ENCODE results near the gene PEDS1. TPM values are rescaled to one million over a fixed set of nuclear protein-coding genes. Genes with fewer than 3 reads are reported as not detected.
A peak's percentile ranks its signal among the peaks of the same experiment; 100 is the strongest.

The PEDS1 gene
- total and polyA plus RNA-seq, 12 donors = 18.7 to 39.1 (median 29.8) TPM

GRCh38 chr20:50115591-50116367 lies 37.7 kb downstream of the PEDS1 start:
- H3K4me1 ChIP-seq (replicated peaks in 1 of 2) = peaks cover 35 to 39% of the 10 kb centered on the region in 2 donors
- H3K9me3 ChIP-seq (replicated peaks in 1 of 3) = no peaks in the 10 kb centered on the region
- H3K27me3 ChIP-seq = no peaks in the 10 kb centered on the region
- peak overlapping the region in 4 of 5 donors; percentile 41 to 86 (median 72) for H3K27ac ChIP-seq
- peak; percentile 96 to 100 (median 99) for DNase-seq
- no peaks in the 10 kb centered on the region for H3K36me3 ChIP-seq (replicated peaks in 1 of 2)
- intact Hi-C loops (cut with DNase I) = no loop called here
- peak overlapping the region in 3 of 4 donors; percentile 3 to 59 (median 35) for H3K4me3 ChIP-seq
- WGBS, 4 donors = 0% methylated on average over 23 to 24 of the region's 24 CpGs
- TF ChIP-seq POLR2A (IDR thresholded peaks at IDR 0.05) = peak in 1 of 2 donors; percentile 70
- no peak for TF ChIP-seq CTCF (IDR thresholded peaks at IDR 0.05)

DNA sequence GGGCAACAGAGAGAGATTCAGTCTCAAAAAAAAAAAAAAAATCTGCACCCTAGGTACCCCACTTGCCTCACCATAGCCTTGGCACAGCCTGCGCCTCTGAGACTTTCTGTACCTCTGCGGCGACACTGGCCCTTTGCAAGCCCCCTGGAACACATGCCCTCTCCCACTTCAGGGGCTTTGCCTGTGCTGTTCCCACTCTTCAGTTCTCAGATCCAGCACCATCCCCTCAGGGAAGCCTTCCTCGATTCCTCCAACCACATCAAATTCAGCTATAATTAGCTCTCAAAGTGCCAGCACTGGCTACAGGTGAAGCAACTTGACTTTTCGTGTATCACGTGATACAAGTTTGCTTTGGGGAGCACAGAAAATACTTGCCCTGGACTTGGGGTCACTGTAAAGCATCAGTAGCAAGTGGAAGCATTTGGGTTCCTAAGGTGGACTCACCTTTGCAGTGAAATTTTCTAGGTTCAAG lies 38.4 kb downstream of the PEDS1 start:
- no peaks in the 10 kb centered on the region for H3K36me3 ChIP-seq (replicated peaks in 1 of 2)
- peak in 2 of 7 donors; percentile 19 to 54 for DNase-seq
- peak overlapping the region in 3 of 4 donors; percentile 3 to 59 (median 35) for H3K4me3 ChIP-seq
- WGBS, 4 donors = 60 to 62% (median 61%) methylated on average over 6 of the region's 6 CpGs
- H3K9me3 ChIP-seq (replicated peaks in 1 of 3) = no peaks in the 10 kb centered on the region
- H3K27ac ChIP-seq = peak overlapping the region in 4 of 5 donors; percentile 25 to 86 (median 72)
- no peak for TF ChIP-seq POLR2A (IDR thresholded peaks at IDR 0.05)
- TF ChIP-seq CTCF (IDR thresholded peaks at IDR 0.05) = no peak
- no peaks in the 10 kb centered on the region for H3K27me3 ChIP-seq
- peaks cover 42 to 46% of the 10 kb centered on the region in 2 donors for H3K4me1 ChIP-seq (replicated peaks in 1 of 2)
- intact Hi-C loops (cut with DNase I) = no loop called here

DNA sequence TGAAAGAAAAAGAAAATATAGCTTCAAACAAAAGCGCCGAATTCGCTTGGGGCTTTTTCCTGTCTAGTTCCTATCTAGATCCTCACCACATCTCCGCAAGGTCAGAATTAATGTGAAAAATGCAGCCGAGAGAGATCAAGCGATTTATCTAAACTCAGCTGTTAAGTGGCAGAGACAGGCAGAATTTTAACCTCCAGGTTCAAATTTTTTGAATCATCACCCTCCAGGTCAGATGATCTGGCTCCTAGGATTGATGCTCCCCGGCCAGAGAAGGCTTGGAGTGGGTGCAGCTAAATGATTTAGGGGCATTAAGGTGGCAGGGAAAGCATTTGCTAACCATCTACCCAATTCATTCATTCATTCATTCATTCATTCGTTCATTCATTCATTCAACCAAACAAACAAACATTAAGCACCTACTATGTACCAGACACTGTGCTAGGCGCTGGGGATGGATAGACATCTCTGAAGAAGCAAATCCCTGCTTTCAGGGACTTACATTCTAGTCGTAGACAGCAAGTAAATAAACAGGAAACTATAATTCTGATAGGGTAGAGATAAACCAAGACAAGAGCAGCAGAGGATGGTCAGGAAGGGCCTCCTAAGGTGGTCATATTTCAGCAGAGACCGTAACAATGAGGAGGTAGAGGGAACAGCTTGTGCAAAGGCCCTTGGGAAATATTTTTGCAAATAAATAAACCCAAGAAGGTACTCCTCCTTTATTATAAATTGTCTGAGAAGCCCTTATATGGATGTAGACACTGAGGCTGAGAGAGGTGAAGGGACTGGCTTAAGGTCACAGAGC lies 39.9 kb downstream of the PEDS1 start:
- DNase-seq = peak in 2 of 7 donors; percentile 19 to 55
- no peaks in the 10 kb centered on the region for H3K27me3 ChIP-seq
- 13 to 18% (median 15%) methylated on average over 11 of the region's 11 CpGs for WGBS, 4 donors
- intact Hi-C loops (cut with DNase I) = no loop called here
- peak overlapping the region; percentile 78 to 99 (median 98) for H3K27ac ChIP-seq
- TF ChIP-seq POLR2A (IDR thresholded peaks at IDR 0.05) (no peak), CTCF (IDR thresholded peaks at IDR 0.05) (no peak)
- H3K4me1 ChIP-seq (replicated peaks in 1 of 2) = peaks cover 44 to 58% of the 10 kb centered on the region in 2 donors
- no peaks in the 10 kb centered on the region for H3K9me3 ChIP-seq (replicated peaks in 1 of 3)
- H3K36me3 ChIP-seq (replicated peaks in 1 of 2) = no peaks in the 10 kb centered on the region
- peak overlapping the region in 2 of 4 donors; percentile 94 for H3K4me3 ChIP-seq
